Central memory CD4-positive, alpha-beta T cell (primary cell): ENCODE measurements around the gene ASB15.

Experiments used
- DNase-seq: peaks from one replicate; pipeline ENCODE4 v3.0.0; 2022

Gene ASB15

GRCh38 chr7:123637878-123638277 lies 36.3 kb downstream of the ASB15 start:
- no peak for DNase-seq

- no peak for DNase-seq
Measured at GRCh38 chr7:123639631-123640030, 38.0 kb downstream of the ASB15 start.

GRCh38 chr7:123640583-123640982 lies 39.0 kb downstream of the ASB15 start:
- DNase-seq = no peak

- no peak for DNase-seq
Measured at GRCh38 chr7:123641901-123642300, 40.3 kb downstream of the ASB15 start.

GRCh38 chr7:123643495-123644441 lies 42.1 kb downstream of the ASB15 start:
- no peak for DNase-seq

GRCh38 chr7:123645516-123645915 lies 43.9 kb downstream of the ASB15 start:
- no peak for DNase-seq

- no peak for DNase-seq
Measured at GRCh38 chr7:123647106-123647730, 45.6 kb downstream of the ASB15 start.

- no peak for DNase-seq
Measured at GRCh38 chr7:123649964-123650363, 48.3 kb downstream of the ASB15 start.

GRCh38 chr7:123650595-123650994 lies 49.0 kb downstream of the ASB15 start:
- DNase-seq = no peak

GRCh38 chr7:123652406-123652805 lies 50.8 kb downstream of the ASB15 start:
- DNase-seq = no peak

GRCh38 chr7:123653162-123653561 lies 51.5 kb downstream of the ASB15 start:
- DNase-seq = no peak

GRCh38 chr7:123655614-123656013 lies 54.0 kb downstream of the ASB15 start, which contains the start of gene LMOD2:
TSS of gene LMOD2 (plus strand) at chr7:123655866. CDS start at chr7:123655964, 98 bp downstream.
- no peak for DNase-seq

GRCh38 chr7:123656544-123657303 lies 55.1 kb downstream of the ASB15 start:
- no peak for DNase-seq

- DNase-seq = no peak
Measured at GRCh38 chr7:123657304-123657685, 55.7 kb downstream of the ASB15 start.

GRCh38 chr7:123658023-123658422 lies 56.4 kb downstream of the ASB15 start:
- no peak for DNase-seq

- no peak for DNase-seq
Measured at GRCh38 chr7:123660514-123661354, 59.1 kb downstream of the ASB15 start.

GRCh38 chr7:123661765-123662164 lies 60.1 kb downstream of the ASB15 start:
- DNase-seq = no peak

- DNase-seq = no peak
Measured at GRCh38 chr7:123662293-123662692, 60.7 kb downstream of the ASB15 start.

- no peak for DNase-seq
Measured at GRCh38 chr7:123662755-123663154, 61.1 kb downstream of the ASB15 start.

GRCh38 chr7:123663200-123663599 lies 61.6 kb downstream of the ASB15 start:
- DNase-seq = no peak

- DNase-seq = no peak
Measured at GRCh38 chr7:123665157-123665556, 63.5 kb downstream of the ASB15 start.

GRCh38 chr7:123665896-123666295 lies 64.3 kb downstream of the ASB15 start:
- no peak for DNase-seq
